Activated CD4-positive, alpha-beta T cell treated with anti-CD3 and anti-CD28 coated beads, Interleukin-2, amount 50 U/mL, for 48 hours (primary cell): ENCODE measurements around the gene RABL2B.
A peak's percentile ranks its signal among the peaks of the same experiment; 100 is the strongest.

Experiments used
- DNase-seq, 2 experiments: peaks; one replicate each; pipeline ENCODE4 v3.0.0-alpha.2; 2020

The RABL2B gene

GRCh38 chr22:50737728-50738648 lies 45.4 kb downstream of the RABL2B start, which contains the start of gene ACR:
Gene ACR, plus strand, starts transcription at chr22:50738204. Its CDS starts 32 bp downstream, at chr22:50738236.
- DNase-seq: no peak

DNA sequence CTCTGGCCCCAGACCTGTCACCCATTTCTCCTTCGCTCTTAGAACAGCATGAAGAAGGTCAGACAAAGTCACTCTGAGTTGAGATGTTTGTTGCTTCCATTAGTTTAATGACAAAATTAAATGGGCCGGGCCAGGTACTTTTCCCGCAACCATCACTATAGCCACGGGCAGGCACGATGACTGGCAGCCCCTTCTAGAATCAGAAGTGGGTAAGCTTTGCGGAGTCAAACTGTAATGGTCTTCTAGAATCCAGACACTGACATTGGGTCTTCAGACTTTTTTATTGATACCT lies 47.8 kb downstream of the RABL2B start:
- DNase-seq: no peak

- no peak for DNase-seq
Measured at GRCh38 chr22:50734986-50735738, 48.3 kb downstream of the RABL2B start.

GRCh38 chr22:50734343-50734771 lies 49.1 kb downstream of the RABL2B start:
- no peak for DNase-seq

GRCh38 chr22:50733521-50734342 lies 49.7 kb downstream of the RABL2B start:
- no peak for DNase-seq

GRCh38 chr22:50732681-50733080 lies 50.8 kb downstream of the RABL2B start:
- DNase-seq: no peak

DNA sequence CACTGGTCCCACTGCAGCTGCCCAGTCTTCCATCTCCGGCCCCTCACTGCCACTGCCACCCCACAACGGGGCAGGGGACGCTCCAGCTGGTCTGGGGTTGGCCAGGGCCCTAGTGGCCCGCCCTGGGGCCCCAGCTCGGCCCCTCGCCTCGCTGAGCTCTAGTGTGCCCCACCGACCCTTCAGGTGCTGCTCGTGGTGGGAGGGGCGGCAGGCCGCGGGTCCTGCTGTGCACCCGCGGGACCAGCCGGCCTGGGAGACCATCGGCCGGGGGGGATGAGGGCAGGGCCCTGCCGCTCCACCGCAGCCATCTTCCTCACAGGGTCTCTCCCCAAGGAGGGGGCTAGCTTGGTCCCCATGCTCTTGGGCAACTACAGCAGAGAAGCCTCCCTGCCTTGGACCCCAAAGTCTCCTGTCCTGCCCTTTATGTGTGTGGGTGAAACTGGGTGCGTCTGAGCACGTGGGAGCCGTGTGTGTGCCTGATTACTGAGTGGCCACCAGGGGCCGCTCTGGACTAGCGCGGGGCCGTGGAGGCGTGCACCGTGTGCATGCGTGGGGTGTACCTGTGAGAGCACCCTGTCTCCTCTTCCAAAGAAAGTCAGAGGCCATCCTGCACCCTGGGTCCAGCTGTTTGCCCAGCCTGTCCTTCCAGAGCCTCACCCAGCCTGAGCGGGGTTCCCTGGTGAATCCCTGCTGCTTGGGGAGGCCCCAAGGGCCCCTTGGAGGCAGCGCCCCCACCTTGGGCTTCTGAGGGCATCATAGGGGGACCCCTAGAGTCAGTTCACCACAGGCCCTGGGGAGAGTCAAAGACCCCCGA lies 51.4 kb downstream of the RABL2B start:
- DNase-seq: peak; percentile 61 to 70

- no peak for DNase-seq
Measured at GRCh38 chr22:50730941-50731661, 52.3 kb downstream of the RABL2B start.

DNA sequence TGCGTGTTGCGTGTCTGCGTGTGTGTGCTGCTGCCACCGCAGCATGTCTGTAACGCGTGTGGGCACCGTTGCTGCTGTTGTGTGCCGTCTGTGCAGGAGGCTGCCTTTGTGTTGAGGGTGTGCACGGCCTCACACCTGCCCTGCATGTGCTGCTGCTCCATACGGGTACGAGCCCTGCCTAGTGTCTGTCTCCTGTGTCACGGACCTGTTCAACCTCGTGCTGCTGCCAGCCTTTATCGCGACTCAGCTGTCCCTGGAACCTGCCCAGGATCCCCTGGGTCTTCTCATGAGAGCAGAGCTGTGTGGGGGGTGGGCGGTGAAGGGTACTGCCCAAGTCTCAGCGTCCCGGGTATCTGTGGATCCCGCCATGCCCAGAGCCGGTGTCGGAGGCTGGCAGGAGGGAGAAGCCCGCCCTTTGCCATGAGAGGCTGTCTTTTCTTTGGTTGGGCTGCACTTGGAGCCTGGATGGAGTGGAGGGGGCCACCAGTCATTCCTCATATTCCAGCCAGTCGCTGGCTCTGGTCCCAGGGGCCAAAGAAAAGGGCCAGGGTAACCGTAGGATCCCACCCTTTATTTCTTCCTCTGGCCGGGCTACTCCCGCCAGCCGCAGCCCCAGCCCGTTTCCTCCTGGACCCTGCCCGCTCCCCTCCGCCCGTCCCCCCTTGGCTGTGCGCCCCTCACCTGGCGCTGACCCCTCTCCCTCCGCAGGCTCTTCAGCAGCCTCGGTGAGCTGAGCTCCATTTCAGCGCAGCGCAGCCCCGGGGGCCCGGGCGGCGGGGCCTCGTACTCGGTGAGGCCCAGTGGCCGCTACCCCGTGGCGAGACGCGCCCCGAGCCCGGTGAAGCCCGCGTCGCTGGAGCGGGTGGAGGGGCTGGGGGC lies 53.2 kb downstream of the RABL2B start:
- no peak for DNase-seq

GRCh38 chr22:50729391-50730012 lies 53.9 kb downstream of the RABL2B start:
- no peak for DNase-seq

DNA sequence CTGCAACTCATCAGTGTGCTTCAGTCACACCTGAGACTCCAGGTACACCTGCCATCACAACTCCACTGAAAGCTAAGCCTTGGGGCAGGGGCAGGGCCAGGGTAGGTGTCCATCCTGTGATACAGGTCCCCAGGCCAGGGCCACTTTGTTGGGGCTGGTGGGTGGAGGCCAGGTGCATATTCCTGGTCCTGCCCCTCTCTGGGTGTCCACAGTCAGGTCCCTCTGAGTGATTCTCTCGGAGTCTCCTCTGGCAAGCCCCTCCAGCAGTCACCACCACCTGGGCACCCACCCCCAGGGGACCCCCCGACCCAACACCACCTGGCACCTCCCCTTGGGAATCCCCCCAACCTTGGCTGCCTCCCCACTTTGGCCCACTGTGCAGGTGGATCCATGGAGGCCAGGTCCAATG lies 54.9 kb downstream of the RABL2B start:
- no peak for DNase-seq

DNA sequence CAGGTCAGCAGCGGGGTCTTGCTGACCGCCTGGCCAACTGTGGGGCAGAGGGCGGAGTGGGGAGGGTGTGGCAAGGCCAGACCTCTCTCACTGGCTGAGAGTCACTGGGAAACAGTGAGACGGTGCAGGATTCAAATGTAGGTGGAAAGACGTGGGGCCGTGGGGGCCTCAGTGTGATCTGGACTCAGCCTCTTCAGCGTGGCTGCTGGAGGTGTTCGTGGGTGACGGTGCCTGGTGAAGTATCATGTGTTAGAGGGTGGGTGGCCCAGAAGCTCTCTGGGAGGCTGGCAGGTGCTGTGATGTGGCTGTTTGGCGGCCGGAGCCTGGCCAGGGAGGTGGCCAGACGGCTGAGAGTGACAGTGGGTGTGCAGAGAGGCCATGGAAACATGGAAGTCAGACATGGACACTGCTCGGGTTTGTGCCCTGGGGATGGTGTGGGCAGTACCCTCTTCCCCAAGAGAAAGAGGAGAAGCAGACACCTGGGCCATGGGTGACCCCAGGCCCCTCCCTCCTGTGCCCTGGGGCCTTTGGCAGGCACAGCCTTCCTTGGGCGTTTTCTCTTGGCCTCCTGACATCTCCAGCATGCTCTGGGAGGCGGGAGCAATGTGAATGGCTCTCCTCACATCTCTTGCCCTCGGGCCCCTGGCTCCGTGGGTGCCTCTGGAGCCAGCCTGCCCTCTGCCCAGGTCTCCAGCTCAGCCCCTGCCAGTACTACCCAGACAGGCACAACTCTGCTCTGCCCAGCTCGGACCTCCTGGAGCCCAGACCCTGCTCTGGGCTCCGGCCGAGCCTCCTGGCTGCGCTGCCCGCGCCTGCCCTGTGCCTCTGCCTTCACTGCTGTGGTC lies 55.5 kb downstream of the RABL2B start:
- no peak for DNase-seq

DNA sequence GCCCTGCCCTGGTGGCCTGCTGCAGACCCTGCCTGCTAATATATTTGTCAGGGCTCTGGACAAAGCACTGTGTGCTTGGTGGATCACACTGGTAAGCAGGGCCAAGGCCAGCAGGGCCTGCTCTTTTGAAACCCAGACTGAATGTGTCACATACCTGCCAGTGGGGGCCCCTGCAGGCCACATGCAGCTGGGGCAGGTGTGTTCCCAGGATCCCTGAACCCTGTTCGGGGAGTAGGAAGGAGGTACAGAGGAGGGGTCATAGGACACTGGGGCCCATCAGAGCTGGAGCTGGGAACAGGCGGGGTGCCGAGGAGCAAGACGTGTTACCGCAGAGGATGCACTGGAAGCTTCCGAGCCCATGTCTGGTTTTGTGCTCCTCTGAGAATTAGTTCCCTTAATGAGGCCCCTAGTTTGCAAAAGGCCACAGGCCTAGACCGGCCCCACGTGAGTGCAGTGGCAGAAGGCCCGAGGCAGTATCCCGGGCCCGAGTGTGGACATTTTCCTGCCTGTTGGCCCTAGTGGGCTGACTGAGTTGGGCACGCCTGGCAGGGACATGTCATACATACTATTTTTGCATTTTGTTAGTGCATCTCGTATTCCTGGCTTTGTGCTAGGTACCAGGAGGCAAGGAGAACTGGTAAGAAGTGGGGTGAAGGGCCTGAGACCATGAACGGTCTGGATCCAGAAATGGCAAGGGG lies 56.6 kb downstream of the RABL2B start:
- DNase-seq: no peak

DNA sequence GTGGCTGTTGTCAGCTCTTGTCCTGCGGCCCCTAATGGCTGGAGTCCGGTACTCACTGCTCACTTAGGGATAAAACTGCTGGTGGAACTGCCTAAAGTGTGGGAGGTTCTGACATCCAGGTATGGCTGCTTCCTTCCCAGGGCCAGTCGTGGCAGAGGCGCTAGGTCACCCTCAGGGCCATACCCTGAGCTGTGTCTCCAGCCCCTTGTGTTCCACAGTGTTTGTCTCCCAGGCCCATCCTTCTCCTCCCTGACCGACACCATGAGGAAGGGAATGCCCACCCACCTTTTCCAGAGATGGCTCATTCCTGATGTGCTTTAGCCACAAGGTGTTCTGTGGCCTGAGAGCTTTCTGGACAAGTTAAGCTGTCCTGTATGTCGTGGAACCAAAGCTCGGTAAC lies 57.8 kb downstream of the RABL2B start:
- DNase-seq: no peak

- DNase-seq: no peak
Measured at GRCh38 chr22:50724616-50725015, 58.8 kb downstream of the RABL2B start.

DNA sequence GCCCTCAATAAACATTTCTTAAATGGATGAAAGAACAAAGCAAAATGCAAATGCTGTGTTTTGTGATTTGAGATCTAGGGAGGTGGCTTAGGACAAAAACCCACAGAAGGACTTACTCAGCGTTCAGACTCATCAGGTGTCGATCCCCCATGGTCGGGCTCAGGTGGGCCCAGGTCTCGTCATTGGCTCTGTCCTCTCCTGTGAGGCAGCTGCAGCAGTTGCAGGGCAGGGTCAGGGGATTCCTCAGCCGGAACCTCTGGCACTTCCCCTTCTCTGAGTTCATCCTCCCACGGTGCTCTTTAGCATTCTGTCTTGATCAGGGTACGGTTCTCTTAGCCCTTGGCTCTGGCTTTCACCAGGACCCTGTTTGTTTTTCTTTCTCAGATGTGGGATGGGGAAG lies 59.4 kb downstream of the RABL2B start:
- no peak for DNase-seq

DNA sequence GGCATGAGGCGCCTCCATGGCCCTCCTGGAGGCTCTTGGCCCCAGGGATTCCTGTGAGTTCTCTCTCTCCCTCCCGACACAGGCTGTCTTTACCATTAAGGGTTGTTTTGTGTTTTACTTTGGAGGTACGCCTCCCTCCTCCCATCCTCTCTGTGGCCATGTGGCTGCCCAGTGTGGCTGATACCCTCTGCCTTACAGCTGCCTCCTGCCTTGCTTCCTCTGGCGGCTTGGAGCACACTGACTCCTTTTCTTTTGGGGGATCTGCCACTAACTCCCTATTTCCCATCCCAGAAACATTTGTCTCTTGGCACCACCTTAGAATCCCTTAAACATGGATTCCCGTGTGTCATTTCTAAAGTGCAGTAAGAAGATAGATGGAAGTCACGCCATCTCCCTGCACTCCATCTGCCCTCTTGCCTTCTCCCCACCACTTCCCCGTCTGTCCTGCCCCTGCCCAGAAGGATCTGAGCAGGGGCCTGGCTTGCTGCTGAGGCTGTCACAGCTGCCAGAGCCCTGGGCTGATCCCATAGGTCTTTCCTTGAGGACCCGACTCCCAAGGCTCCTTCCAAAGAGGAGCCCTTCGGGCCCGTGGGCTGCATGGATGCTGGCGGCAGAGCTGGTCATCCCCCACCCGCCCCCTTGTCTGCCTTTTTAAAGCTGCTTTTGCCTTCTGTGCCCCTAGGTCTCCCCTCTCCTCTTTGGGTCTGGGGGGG lies 60.6 kb downstream of the RABL2B start:
- no peak for DNase-seq
